Activated naive CD8-positive, alpha-beta T cell treated with anti-CD3 and anti-CD28 coated beads, Interleukin-2, amount 10 ng/mL, durations not matched to agents 7 days and 5 days (primary cell): ENCODE measurements around the gene EAPP. TPM values are rescaled to one million over a fixed set of nuclear protein-coding genes. Genes with fewer than 3 reads are reported as not detected.
A peak's percentile ranks its signal among the peaks of the same experiment; 100 is the strongest.
"Not testable (repeated sequence)": the region's sequence is repeated elsewhere in the genome, so short reads cannot be mapped to it uniquely, and the experiment has no call there.

Source experiments
- ATAC-seq: fragments of 150-1000 bp; cut with Tn5 transposase; one replicate; pipeline ENCODE4 v1.10.0; 2021; ENCODE audit warnings: low read depth, moderate library complexity
- POLR2A ChIA-PET: fragments of 350-600 bp; sonication (Branson Sonifier 250); formaldehyde crosslinking; loops from one replicate; lab custom pipeline; 2021; ENCODE audit warnings: antibody characterized with exemption; lab: Charles Lee
- DNase-seq: peaks from one replicate; pipeline ENCODE4 v3.0.0; 2021
- H3K27ac Mint-ChIP-seq: one replicate; pipeline ENCODE4 v1.8.0; 2022; ENCODE audit warnings: mild to moderate bottlenecking, mixed read lengths
- H3K27me3 Mint-ChIP-seq: one replicate; pipeline ENCODE4 v1.8.0; 2022; ENCODE audit warnings: mild to moderate bottlenecking, moderate library complexity, mixed read lengths
- H3K36me3 Mint-ChIP-seq: one replicate; pipeline ENCODE4 v1.8.0; 2021; ENCODE audit warnings: mild to moderate bottlenecking, mixed read lengths
- H3K4me1 Mint-ChIP-seq: one replicate; pipeline ENCODE4 v1.8.0; 2021; ENCODE audit warnings: mixed read lengths
- H3K4me3 Mint-ChIP-seq: one replicate; pipeline ENCODE4 v1.8.0; 2022; ENCODE audit warnings: mild to moderate bottlenecking, moderate library complexity, mixed read lengths
- H3K9me3 Mint-ChIP-seq: one replicate; pipeline ENCODE4 v1.8.0; 2021; ENCODE audit warnings: mixed read lengths
- total RNA-seq, 2 experiments: library from RNA; stranded (reverse); gene quantifications; one replicate each; pipeline ENCODE4 v1.2.3, GENCODE V29; 2021

EAPP gene
- total RNA-seq, 2 experiments from 2014 or later, result 44.6 to 44.7 TPM

GRCh38 chr14:34521071-34521470 lies 18.4 kb downstream of the EAPP start:
- not testable (repeated sequence) for H3K4me1 Mint-ChIP-seq, DNase-seq, H3K4me3 Mint-ChIP-seq, H3K27ac Mint-ChIP-seq, H3K27me3 Mint-ChIP-seq, ATAC-seq, H3K9me3 Mint-ChIP-seq
- H3K36me3 Mint-ChIP-seq, result peaks cover 49% of the 10 kb centered on the region
- POLR2A ChIA-PET, result interaction anchor here (0.7 kb wide), 1 partner anchor 706 kb away, joined by 5 read pairs; no protein-coding TSS in a partner anchor

- POLR2A ChIA-PET, H3K4me1 Mint-ChIP-seq, H3K4me3 Mint-ChIP-seq, H3K27ac Mint-ChIP-seq, DNase-seq, H3K27me3 Mint-ChIP-seq, ATAC-seq, H3K9me3 Mint-ChIP-seq: not testable (repeated sequence)
- H3K36me3 Mint-ChIP-seq, result peaks cover 53% of the 10 kb centered on the region
These were observed 19.1 kb downstream of the EAPP start for GRCh38 chr14:34520304-34520970.

- no peaks in the 10 kb centered on the region for H3K9me3 Mint-ChIP-seq
- no peak for ATAC-seq
- no peak for DNase-seq
- no peak overlapping the region for H3K4me3 Mint-ChIP-seq
- H3K27me3 Mint-ChIP-seq, result no peaks in the 10 kb centered on the region
- POLR2A ChIA-PET, result no interaction called here
- no peaks in the 10 kb centered on the region for H3K36me3 Mint-ChIP-seq
- no peaks in the 10 kb centered on the region for H3K4me1 Mint-ChIP-seq
- H3K27ac Mint-ChIP-seq, result no peak overlapping the region
These were observed 31.6 kb downstream of the EAPP start for GRCh38 chr14:34507884-34508283.

- no peaks in the 10 kb centered on the region for H3K9me3 Mint-ChIP-seq
- ATAC-seq (no peak), DNase-seq (no peak)
- H3K4me3 Mint-ChIP-seq, result no peak overlapping the region
- no peaks in the 10 kb centered on the region for H3K27me3 Mint-ChIP-seq
- H3K27ac Mint-ChIP-seq, result no peak overlapping the region
- no peaks in the 10 kb centered on the region for H3K4me1 Mint-ChIP-seq
- POLR2A ChIA-PET, result no interaction called here
- no peaks in the 10 kb centered on the region for H3K36me3 Mint-ChIP-seq
These were observed 32.0 kb downstream of the EAPP start for GRCh38 chr14:34507459-34507858.

GRCh38 chr14:34505124-34505491 lies 34.4 kb downstream of the EAPP start:
- H3K27me3 Mint-ChIP-seq, H3K27ac Mint-ChIP-seq, ATAC-seq, POLR2A ChIA-PET, H3K4me3 Mint-ChIP-seq, DNase-seq, H3K9me3 Mint-ChIP-seq, H3K36me3 Mint-ChIP-seq, H3K4me1 Mint-ChIP-seq: not testable (repeated sequence)

- H3K4me3 Mint-ChIP-seq, ATAC-seq, POLR2A ChIA-PET, DNase-seq, H3K4me1 Mint-ChIP-seq, H3K27me3 Mint-ChIP-seq, H3K27ac Mint-ChIP-seq, H3K9me3 Mint-ChIP-seq, H3K36me3 Mint-ChIP-seq: not testable (repeated sequence)
These were observed 35.5 kb downstream of the EAPP start for GRCh38 chr14:34504027-34504426.

- peaks cover 2% of the 10 kb centered on the region for H3K4me1 Mint-ChIP-seq
- H3K36me3 Mint-ChIP-seq, result no peaks in the 10 kb centered on the region
- DNase-seq, result no peak
- ATAC-seq, result no peak
- no peak overlapping the region for H3K27ac Mint-ChIP-seq
- H3K9me3 Mint-ChIP-seq, result no peaks in the 10 kb centered on the region
- peaks cover 2% of the 10 kb centered on the region for H3K27me3 Mint-ChIP-seq
- H3K4me3 Mint-ChIP-seq, result no peak overlapping the region
- POLR2A ChIA-PET, result no interaction called here
These were observed 36.8 kb downstream of the EAPP start for GRCh38 chr14:34502545-34503225.

GRCh38 chr14:34502001-34502400 lies 37.5 kb downstream of the EAPP start:
- no peaks in the 10 kb centered on the region for H3K9me3 Mint-ChIP-seq
- ATAC-seq (no peak), DNase-seq (no peak)
- H3K27ac Mint-ChIP-seq, result no peak overlapping the region
- H3K27me3 Mint-ChIP-seq, result peaks cover 2% of the 10 kb centered on the region
- POLR2A ChIA-PET, result no interaction called here
- peaks cover 2% of the 10 kb centered on the region for H3K4me1 Mint-ChIP-seq
- no peaks in the 10 kb centered on the region for H3K36me3 Mint-ChIP-seq
- no peak overlapping the region for H3K4me3 Mint-ChIP-seq

- no peaks in the 10 kb centered on the region for H3K9me3 Mint-ChIP-seq
- H3K27me3 Mint-ChIP-seq, result peaks cover 2% of the 10 kb centered on the region
- POLR2A ChIA-PET, result no interaction called here
- no peak overlapping the region for H3K27ac Mint-ChIP-seq
- peaks cover 2% of the 10 kb centered on the region for H3K4me1 Mint-ChIP-seq
- no peak for DNase-seq
- no peak overlapping the region for H3K4me3 Mint-ChIP-seq
- no peaks in the 10 kb centered on the region for H3K36me3 Mint-ChIP-seq
- no peak for ATAC-seq
These were observed 38.4 kb downstream of the EAPP start for GRCh38 chr14:34501004-34501580.

- POLR2A ChIA-PET, result no interaction called here
- DNase-seq, result no peak
- no peak overlapping the region for H3K27ac Mint-ChIP-seq
- H3K4me1 Mint-ChIP-seq, result peaks cover 2% of the 10 kb centered on the region
- no peak overlapping the region for H3K4me3 Mint-ChIP-seq
- no peaks in the 10 kb centered on the region for H3K36me3 Mint-ChIP-seq
- ATAC-seq, result peak; percentile 42
- no peaks in the 10 kb centered on the region for H3K9me3 Mint-ChIP-seq
- H3K27me3 Mint-ChIP-seq, result peaks cover 2% of the 10 kb centered on the region
These were observed 40.7 kb downstream of the EAPP start for GRCh38 chr14:34498684-34499412.

- no peak for DNase-seq
- Mint-ChIP-seq H3K9me3 (no peaks in the 10 kb centered on the region), H3K4me3 (no peak overlapping the region), H3K27me3 (peaks cover 2% of the 10 kb centered on the region), H3K27ac (no peak overlapping the region), H3K4me1 (peaks cover 2% of the 10 kb centered on the region), H3K36me3 (no peaks in the 10 kb centered on the region)
- POLR2A ChIA-PET, result interaction anchor here (0.5 kb wide), 1 partner anchor 10 kb away, joined by 6 read pairs; no protein-coding TSS in a partner anchor
- no peak for ATAC-seq
These were observed 42.6 kb downstream of the EAPP start for GRCh38 chr14:34496679-34497513.

- Mint-ChIP-seq H3K4me1 (peaks cover 2% of the 10 kb centered on the region), H3K9me3 (no peaks in the 10 kb centered on the region), H3K27ac (no peak overlapping the region), H3K4me3 (no peak overlapping the region), H3K27me3 (peaks cover 2% of the 10 kb centered on the region), H3K36me3 (no peaks in the 10 kb centered on the region)
- ATAC-seq, result no peak
- no peak for DNase-seq
- POLR2A ChIA-PET, result interaction anchor here (0.5 kb wide), 1 partner anchor 9 kb away, joined by 6 read pairs; no protein-coding TSS in a partner anchor
These were observed 43.4 kb downstream of the EAPP start for GRCh38 chr14:34496007-34496678.
